Globus pallidus (tissue), 1 donor: ENCODE data around the gene SHCBP1.

Source experiments
- DNase-seq: peaks from one replicate; pipeline ENCODE4 v3.0.0-alpha.2; 2015; ENCODE audit warnings: low spot score

The SHCBP1 gene

DNA sequence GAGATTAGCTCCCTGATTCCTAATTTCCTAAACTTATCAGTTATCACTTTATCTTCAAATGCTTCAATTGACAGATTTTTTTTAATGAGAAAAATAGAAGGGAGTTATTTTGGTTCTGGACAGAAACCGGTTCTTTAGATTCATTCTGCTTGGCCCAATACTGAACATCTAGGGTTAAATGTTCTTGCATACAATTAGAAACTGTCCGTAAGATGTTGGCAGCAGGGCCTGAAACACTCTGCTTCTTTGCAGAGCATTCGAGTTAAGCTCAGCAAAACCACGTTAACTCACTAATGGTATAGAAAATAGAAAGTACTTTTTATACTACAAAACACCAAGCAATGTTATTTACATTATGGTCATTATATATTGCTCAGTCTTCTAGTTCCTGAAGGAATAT lies 7.2 kb downstream of the SHCBP1 start:
- no peak for DNase-seq

DNA sequence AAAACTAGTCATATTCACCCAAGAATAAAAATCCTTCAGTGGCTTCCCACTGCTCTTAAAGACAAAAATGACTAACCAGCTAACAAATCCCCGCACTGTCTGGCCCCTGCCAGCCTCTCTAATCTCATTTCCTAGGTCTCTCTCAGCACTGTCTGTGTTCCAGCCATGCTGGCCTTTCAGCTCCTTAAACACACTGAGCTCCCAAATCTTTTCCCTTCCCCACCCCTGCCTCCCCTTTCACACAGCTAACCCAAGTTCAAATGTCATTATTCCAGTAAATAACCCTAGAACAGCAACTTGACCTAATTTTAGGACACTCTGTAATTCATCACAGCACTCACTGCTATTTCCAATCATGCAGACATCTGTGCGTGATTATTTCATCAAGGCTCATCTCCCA lies 7.8 kb downstream of the SHCBP1 start:
- no peak for DNase-seq

DNA sequence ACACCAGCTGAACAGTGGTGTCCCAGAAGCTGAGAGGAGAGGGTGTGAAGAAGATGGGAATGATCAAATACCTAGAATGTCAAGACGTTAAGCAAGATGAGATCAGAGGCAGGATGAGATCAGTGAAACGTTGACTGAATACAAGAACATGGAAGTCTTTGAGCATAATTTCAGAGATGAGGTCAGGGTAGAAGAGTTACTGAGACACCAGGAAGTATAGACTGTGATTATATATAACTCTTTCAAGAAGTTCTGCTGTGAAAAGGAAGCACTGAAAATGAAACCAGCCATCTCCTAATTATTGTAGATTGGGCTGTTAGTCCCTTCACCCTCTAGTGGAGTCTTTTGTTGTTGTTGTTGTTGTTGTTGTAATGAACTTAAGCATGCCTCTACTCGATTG lies 9.1 kb downstream of the SHCBP1 start:
- no peak for DNase-seq

DNA sequence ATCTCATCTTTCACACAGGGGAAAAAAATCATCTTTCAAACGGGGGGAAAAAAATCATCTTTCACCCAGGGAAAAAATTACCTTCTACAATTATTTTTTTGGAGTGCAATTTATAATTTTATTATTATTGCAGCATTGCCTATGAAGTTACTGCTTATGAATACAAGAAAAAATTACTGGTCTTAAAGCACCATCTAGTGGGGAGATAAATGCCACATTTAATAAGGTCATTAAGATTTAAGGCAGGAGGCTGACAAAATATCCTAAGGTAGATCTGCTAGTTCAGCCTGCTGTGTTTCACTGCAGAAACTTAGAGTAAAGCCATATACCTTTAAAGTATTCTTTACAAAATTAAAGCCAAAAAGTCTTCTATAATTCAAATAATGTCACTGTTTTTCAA lies 13.7 kb downstream of the SHCBP1 start:
- DNase-seq: peak; percentile 60

DNA sequence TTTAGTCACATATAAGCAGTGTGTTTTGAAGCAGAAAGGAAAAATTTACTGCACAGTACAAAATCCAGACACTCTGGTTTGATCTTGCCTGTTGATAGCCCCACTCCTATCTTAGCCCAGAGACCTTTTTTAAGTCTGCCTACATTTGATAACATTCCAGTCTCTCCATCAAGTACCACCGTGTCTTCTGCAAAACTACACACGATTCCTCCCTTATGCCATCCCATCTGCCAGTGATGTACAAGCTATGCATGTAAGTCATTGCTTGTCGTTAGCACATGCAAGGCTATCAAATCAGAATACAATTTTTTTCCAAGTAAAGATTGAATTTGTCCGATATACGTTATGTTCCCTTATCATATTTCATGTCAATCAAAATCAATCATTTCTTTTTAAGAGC lies 14.9 kb downstream of the SHCBP1 start:
- no peak for DNase-seq

DNA sequence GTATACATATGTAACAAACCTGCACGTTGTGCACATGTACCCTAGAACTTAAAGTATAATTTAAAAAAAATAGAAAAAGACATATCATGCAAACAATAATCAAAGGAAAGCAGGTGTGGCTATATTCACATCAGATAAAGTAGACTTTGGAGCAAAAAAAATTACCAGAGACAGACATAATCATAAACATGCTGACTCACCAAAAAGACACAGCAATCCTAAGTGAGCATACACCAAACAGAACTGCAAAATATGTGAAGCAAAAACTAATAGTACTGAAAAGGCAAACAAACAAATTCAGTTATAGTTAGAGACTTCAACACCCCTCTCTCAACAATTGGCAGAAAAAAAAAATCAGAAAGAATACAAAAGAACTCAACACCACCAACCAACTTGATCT lies 29.9 kb downstream of the SHCBP1 start:
- no peak for DNase-seq

DNA sequence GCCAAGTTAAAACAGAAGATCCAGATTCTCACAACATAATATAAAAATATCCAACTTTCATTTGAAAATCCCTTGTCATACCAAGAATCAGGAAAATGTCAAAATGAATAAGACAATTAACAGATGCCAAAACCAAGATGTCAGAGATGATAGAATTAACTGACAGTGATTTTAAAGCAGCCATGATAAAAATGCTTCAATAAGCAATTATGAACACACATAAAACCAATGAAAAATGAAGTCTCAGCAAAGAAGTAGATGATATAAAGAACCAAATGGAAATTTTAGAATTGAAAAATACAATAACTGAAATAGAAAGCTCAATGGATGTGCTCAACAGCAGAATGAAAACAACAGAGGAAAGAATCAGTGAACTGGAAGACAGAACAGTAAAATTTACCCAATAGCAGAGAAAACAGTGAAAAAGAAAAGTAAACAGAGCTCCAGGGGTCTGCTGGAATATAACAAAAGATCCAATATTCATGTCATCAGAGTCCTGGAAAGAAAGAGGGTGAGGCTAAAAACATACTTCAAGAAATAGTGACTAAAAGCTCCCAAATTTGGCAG lies 35.1 kb downstream of the SHCBP1 start:
- no peak for DNase-seq

DNA sequence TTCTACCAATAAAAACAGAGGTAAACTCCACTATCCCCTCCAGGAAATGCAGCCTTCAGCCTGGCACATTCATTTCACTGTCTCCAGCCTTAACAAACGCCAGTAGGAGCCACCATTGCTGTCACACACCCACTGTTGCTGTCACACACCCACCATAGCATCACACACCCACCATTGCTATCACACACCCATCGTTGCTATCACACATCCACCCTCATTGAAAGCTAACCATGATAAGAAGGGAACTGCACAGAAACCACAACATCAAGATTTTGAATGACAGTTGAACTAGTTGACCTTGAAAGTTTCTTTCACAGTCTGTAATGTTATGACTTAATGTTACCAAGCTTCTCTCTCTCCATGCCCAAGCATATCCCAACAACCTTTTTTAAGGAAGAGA lies 38.1 kb downstream of the SHCBP1 start:
- no peak for DNase-seq

DNA sequence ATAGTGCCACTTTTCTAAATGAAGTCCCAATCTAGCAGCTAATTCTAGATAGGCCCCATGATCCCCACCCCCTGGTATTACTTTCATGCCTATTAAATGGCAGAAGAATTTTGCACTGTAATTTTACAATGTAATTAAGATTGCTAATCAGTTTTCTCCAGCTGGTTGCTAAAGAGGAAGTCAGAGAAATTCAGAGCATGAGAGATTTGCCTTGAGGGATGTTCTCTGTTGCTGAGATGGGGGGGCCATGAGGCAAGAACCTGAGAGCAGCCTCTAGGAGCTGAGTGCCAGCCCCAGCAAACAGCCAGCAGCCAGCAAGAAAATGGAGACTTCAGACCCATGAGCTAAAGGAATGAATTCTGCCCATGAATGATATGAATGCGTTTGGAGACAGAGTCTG lies 38.9 kb downstream of the SHCBP1 start:
- DNase-seq: no peak

DNA sequence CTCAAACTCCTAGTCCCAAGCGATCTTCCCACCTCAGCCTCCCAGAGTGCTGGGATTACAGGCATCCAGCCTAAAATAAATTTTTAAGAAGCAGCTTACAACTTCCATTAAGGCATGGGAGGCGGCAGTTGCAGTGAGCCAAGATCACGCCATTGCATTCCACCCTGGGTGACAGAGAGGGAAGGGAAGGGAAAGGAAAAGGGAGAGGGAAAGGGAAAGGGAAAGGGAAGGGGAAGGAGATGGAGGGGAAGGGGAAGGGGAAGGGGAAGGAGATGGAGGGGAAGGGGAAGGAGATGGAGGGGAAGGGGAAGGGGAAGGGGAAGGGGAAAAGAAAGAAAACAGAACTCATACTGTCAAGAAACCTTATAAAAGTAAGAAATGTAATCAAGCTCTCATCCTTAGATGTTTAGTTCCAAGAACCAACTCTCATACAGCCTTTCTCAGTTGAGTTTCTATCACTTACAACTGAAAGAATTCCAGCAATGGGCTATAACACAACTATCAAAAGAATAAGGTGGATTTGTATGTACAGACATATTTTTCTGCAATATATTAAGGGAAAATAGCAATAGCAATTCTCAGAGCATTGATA lies 43.1 kb downstream of the SHCBP1 start:
- no peak for DNase-seq

DNA sequence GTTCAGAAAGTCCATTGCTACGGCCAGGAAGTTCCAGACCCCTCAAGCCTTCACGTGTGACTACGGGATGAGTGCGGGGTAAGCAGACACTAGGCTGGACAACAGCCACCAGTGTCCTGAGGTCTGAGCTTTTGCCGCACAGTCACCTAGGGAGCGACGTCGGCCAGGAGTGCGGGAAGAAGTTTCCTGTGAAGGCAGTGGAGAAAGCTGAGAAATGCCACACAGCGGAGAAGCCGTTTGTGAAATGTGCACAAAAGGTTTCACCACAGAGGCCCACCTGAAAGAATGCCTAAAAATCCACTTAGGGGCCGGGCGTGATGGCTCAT lies 47.4 kb downstream of the SHCBP1 start:
- no peak for DNase-seq

DNA sequence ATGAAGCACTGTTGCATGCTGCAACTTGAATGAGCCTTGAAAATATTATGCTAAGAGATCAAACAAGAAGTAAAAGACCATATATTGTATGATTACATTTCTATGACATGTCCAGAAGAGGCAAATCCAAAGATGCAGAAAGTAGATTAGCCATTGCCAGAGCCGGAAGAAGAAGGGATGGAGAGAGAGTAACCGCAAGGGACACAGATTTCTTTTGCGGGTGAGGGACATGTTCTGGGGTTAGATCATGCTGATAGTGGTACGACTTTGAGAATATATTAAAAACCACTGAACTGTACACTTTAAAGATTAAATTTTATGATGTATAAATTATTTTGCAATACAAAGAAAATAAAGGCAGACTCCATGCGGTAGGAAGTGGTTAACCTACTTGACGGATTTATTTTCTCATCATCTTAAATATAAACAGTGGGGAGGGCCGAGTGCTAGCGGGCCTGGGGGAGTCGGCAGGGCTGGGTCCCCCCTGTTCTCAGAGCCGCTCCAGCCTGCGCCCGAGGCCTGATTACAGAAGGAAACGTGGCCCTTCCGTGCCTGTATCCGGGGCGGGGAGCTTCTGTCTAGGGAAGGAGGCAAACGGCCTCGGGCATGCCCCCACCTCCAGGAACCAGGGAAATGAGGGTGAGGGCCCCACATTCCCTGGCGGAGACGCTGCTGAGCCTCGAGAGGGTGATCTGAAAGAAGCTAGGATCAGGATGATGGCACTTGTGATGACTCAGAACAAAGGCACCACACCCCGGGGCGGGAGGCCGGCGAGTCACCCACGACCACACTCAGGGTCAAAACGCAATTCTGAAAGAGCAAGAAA lies 48.0 kb downstream of the SHCBP1 start:
- no peak for DNase-seq

DNA sequence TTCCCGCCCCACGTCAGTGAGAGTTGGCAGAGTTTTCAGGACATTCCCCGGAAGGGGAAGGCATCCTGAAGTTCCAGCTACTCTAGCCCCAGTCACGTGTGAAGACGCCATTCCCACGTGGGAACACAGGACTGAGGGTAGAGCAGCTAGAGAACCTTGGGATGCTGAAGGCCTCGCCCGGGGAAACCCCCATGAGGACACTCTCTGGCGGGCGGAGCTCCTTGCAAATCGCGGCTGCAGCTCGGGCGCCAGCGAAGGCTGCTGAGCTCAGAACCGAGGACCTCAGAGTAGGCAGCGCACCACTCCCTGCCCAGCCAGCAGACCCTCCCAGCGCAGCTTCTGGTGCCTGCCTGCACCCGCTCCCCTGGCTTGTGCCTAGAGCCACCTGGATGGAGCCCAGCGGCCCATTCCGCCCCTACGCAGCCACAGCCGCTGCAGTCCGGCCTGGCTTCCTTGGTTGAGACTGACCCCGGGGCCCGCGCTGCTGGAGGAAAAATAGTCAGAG lies 51.9 kb downstream of the SHCBP1 start:
- no peak for DNase-seq

DNA sequence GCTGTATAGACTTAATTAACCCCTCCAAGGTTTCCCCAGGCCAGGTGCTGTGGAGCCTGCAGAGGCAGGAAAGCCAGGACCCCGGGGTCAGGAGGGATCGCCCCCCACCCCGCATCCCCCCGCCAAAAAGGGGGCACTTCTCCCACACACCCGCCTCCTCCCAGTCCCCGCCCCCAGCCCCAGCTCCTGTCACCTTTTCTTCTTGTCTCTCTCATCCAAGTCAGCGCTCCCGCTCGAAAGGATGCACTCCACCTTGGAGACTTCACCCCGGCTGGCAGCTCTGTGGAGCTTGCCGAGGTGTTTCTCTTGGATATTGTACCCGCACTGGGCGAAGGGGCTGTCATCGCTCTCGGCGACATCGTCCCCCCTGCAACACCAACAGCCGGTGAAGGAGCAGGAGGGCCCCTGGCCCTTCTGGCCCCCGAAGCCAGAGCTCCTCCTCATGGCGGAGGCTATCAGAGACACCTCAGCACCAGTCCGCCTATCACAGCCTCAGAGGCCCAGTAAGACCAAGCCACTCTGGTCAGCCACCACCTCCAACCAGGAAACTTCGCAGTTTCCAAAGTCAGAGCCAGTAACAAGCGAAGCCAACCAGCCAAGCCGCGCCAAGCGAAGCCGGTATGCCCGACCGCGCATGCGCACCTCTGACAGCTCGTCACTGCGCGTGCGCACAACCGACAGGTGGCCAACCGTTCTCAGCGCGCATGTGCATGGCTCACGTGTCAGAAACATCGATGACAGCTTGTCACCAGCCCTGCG lies 52.5 kb downstream of the SHCBP1 start:
- no peak for DNase-seq

DNA sequence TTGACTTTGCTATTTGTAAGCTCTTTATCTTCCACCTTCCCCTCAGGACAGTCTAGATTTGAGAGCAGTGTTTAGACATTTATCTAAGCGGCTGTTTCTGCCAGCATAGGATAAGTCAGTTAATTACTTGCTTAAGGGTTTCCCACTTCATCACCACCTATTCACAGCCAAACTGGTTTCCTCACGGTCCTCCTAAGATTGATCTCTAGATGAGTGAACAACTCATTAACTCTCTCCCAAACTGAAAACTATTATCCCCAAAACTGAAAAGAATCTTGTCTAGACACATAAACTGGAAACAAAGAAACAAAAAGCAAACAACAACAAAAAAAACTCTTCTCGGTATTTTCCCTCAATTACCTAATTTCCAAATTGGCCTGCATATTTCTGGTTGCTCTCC lies 58.2 kb downstream of the SHCBP1 start:
- no peak for DNase-seq

DNA sequence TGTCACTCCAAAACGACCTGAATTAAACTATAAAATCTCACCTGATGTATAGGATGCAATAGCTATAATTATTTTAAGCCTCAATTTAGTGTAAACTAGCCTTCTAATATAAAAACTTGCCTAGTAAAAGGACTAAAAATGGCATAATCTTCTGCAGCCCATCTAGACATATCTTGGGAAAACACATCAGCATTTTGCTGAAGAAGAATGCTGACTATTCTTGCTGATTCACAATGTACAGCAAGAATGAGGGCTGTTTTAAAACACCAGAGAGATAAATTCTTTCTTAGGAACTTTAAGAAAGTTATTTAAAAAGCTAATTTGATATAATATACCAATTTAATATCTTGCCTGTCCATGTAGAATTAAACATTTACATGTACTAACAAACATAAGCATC lies 63.2 kb downstream of the SHCBP1 start:
- DNase-seq: no peak

DNA sequence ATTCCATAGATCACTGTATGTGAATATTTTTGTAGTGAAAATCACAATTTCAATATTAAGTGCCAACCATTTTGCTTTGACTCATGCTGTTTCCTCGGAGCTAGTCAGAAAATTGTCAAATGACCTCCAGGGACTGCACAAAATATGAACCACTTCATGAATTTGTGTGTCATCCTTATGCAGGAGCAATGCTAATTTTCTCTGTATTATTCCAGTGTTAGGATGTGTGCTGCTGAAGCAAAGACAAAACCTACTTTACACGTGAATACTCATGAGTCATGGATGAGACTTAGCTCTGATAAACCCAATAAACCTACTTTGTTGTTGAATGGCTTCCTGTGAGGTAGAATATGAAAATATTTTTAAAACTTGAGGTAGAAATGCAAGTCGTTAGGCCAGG lies 65.2 kb downstream of the SHCBP1 start:
- DNase-seq: no peak

DNA sequence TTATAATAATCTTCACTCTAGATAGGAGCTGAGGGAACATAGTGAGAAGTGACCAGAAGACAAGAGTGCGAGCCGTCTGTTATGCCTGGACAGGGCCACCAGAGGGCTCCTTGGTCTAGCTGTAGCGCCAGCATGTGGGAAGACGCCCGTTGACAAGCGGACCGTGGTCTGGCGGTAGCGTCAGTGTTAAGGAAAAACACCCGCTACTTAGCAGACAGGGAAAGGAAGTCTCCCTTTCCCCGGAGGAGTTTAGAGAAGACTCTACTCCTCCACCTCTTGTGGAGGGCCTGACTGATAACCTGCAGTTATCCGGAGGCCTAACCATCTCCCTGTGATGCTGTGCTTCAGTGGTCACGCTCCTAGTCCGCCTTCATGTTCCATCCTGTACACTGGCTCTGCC lies 66.7 kb downstream of the SHCBP1 start:
- peak; percentile 51 for DNase-seq

DNA sequence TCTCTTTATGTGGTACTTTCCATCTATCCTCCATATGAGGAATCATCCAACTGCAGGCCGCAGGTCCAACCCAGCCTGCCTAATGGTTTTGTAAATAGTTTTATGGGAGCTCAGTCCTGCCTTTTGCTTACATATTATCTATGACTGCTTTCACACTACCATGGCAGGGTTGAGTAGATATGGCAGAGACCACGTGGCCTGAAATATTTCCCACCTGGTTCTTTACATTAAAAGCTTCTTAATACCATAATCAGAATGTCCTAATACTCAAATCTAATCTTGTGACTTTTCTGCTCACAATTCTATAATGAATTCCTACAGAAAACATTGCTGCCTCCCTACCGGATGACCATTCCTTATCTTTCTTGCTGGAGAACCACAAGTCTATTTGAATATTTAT lies 71.7 kb downstream of the SHCBP1 start:
- DNase-seq: no peak
